ENCODE results near the gene DLL3.

DNA sequence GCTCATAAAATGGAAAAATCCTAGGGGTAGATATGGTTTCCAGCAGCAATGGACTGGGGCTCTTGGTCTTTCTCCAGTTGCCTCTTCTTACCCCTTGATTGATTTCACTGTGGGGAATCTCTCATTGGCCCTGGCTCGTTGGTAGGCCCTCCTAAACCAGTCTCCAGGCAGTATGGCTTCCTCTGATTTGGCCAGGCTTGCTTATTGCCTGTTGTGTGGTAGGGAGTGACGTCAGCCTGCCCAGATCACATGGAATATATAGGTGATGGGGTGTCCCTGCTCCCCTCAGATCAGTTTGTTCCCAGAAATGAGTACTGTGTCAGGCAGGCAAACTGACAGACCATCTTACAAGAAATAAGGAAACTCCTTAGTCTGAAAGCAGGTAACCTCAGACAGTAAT, 10.5 kb downstream of the DLL3 start:
- TF ChIP-seq CTCF (conservative IDR thresholded peaks at IDR 0.05) (no peak), EZH2 (IDR thresholded peaks at IDR 0.05; ENCODE audit: low read depth) (no peak)

Data from PC-9 (cell line).